ENCODE measurements around the gene PARD3B.
"Not testable (repeated sequence)": the region's sequence is repeated elsewhere in the genome, so short reads cannot be mapped to it uniquely, and the experiment has no call there.

PARD3B gene

GRCh38 chr2:205451901-205452512 is 906.7 kb downstream of the PARD3B start:
- no peak for DNase-seq

GRCh38 chr2:205453202-205453601 is 907.9 kb downstream of the PARD3B start:
- DNase-seq = no peak

- DNase-seq = no peak
These were observed 911.4 kb downstream of the PARD3B start for GRCh38 chr2:205456682-205457081.

GRCh38 chr2:205460217-205460616 is 914.9 kb downstream of the PARD3B start:
- DNase-seq = no peak

- no peak for DNase-seq
These were observed 915.9 kb downstream of the PARD3B start for GRCh38 chr2:205461169-205461568.

- no peak for DNase-seq
These were observed 916.7 kb downstream of the PARD3B start for GRCh38 chr2:205461678-205462665.

GRCh38 chr2:205462681-205463345 is 917.5 kb downstream of the PARD3B start:
- no peak for DNase-seq

GRCh38 chr2:205463466-205464025 is 918.3 kb downstream of the PARD3B start:
- no peak for DNase-seq

GRCh38 chr2:205464681-205465080 is 919.4 kb downstream of the PARD3B start:
- DNase-seq = no peak

GRCh38 chr2:205465791-205466190 is 920.5 kb downstream of the PARD3B start:
- no peak for DNase-seq

GRCh38 chr2:205471776-205472175 is 926.5 kb downstream of the PARD3B start:
- no peak for DNase-seq

- no peak for DNase-seq
These were observed 928.5 kb downstream of the PARD3B start for GRCh38 chr2:205473791-205474190.

GRCh38 chr2:205474741-205475415 is 929.6 kb downstream of the PARD3B start:
- DNase-seq = no peak

GRCh38 chr2:205475416-205475768 is 930.1 kb downstream of the PARD3B start:
- DNase-seq = no peak

GRCh38 chr2:205477016-205477705 is 931.9 kb downstream of the PARD3B start:
- DNase-seq = no peak

- no peak for DNase-seq
These were observed 936.6 kb downstream of the PARD3B start for GRCh38 chr2:205481861-205482260.

GRCh38 chr2:205482399-205483081 is 937.3 kb downstream of the PARD3B start:
- DNase-seq = no peak

- no peak for DNase-seq
These were observed 937.8 kb downstream of the PARD3B start for GRCh38 chr2:205483095-205483494.

GRCh38 chr2:205484215-205484614 is 938.9 kb downstream of the PARD3B start:
- no peak for DNase-seq

GRCh38 chr2:205484764-205485163 is 939.5 kb downstream of the PARD3B start:
- DNase-seq = no peak

- DNase-seq = not testable (repeated sequence)
These were observed 948.3 kb downstream of the PARD3B start for GRCh38 chr2:205493528-205493927.
